PFSK-1 (cell line): Measurements from ENCODE around the gene SAP30L.

ENCODE experiments used
- FOXP2 ChIP-seq: optimal IDR thresholded peaks from 2 replicates; pipeline ENCODE3; 2011; ENCODE audit warnings: borderline replicate concordance, control low read depth, inconsistent platforms; ENCODE audit not compliant: insufficient read depth; ENCODE audit errors: extremely low read length, extremely low read depth
- POLR2AphosphoS5 ChIP-seq: IDR thresholded peaks from 2 replicates; pipeline ENCODE4 v1.6.1; 2012; ENCODE audit warnings: low read depth, mild to moderate bottlenecking, control low read depth, low read length, moderate library complexity
- SIN3A ChIP-seq: IDR thresholded peaks from 2 replicates; pipeline ENCODE4 v1.6.1; 2012; ENCODE audit warnings: mild to moderate bottlenecking, low read length, moderate library complexity, borderline replicate concordance; ENCODE audit not compliant: insufficient read depth
- TAF1 ChIP-seq: IDR thresholded peaks from 2 replicates; pipeline ENCODE4 v1.6.1; 2012; ENCODE audit warnings: low read length, control low read depth, borderline replicate concordance; ENCODE audit not compliant: insufficient read depth
- TF ChIP-seq, protein P1 (sequence below), 2 experiments: IDR thresholded peaks; 2 replicates each; pipeline versions ENCODE4 v1.6.1 to v1.8.0; 2011 to 2012; ENCODE audit warnings: low read depth in 2 of 2, low read length in 2 of 2, control low read depth in 1 of 2, inconsistent platforms in 1 of 2, mild to moderate bottlenecking in 1 of 2, moderate library complexity in 1 of 2; ENCODE audit not compliant: insufficient read depth in 1 of 2

The SAP30L gene

GRCh38 chr5:154412316-154412715 lies 33.5 kb upstream of the SAP30L start:
- no peak for TF ChIP-seq FOXP2
- TF ChIP-seq, protein P1, sequence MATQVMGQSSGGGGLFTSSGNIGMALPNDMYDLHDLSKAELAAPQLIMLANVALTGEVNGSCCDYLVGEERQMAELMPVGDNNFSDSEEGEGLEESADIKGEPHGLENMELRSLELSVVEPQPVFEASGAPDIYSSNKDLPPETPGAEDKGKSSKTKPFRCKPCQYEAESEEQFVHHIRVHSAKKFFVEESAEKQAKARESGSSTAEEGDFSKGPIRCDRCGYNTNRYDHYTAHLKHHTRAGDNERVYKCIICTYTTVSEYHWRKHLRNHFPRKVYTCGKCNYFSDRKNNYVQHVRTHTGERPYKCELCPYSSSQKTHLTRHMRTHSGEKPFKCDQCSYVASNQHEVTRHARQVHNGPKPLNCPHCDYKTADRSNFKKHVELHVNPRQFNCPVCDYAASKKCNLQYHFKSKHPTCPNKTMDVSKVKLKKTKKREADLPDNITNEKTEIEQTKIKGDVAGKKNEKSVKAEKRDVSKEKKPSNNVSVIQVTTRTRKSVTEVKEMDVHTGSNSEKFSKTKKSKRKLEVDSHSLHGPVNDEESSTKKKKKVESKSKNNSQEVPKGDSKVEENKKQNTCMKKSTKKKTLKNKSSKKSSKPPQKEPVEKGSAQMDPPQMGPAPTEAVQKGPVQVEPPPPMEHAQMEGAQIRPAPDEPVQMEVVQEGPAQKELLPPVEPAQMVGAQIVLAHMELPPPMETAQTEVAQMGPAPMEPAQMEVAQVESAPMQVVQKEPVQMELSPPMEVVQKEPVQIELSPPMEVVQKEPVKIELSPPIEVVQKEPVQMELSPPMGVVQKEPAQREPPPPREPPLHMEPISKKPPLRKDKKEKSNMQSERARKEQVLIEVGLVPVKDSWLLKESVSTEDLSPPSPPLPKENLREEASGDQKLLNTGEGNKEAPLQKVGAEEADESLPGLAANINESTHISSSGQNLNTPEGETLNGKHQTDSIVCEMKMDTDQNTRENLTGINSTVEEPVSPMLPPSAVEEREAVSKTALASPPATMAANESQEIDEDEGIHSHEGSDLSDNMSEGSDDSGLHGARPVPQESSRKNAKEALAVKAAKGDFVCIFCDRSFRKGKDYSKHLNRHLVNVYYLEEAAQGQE (IDR thresholded peaks at IDR 0.05; ENCODE audit: insufficient read depth in 1 of 2, low read depth in 2 of 2, low read length in 2 of 2), result no peak
- TF ChIP-seq TAF1, result no peak
- no peak for TF ChIP-seq SIN3A
- no peak for TF ChIP-seq POLR2AphosphoS5

- TF ChIP-seq FOXP2 (no peak), TAF1 (no peak), POLR2AphosphoS5 (no peak), SIN3A (no peak)
- TF ChIP-seq, protein P1 (IDR thresholded peaks at IDR 0.05; ENCODE audit: insufficient read depth in 1 of 2, low read depth in 2 of 2, low read length in 2 of 2), result no peak
These were observed 32.9 kb upstream of the SAP30L start for GRCh38 chr5:154412925-154413324.

GRCh38 chr5:154415114-154415513 lies 30.7 kb upstream of the SAP30L start:
- TF ChIP-seq POLR2AphosphoS5 (no peak), SIN3A (no peak), FOXP2 (no peak), TAF1 (no peak)
- TF ChIP-seq, protein P1 (IDR thresholded peaks at IDR 0.05; ENCODE audit: insufficient read depth in 1 of 2, low read depth in 2 of 2, low read length in 2 of 2), result no peak

GRCh38 chr5:154418344-154418820 lies 27.4 kb upstream of the SAP30L start:
- TF ChIP-seq FOXP2 (no peak), SIN3A (no peak), TAF1 (no peak), POLR2AphosphoS5 (no peak)
- TF ChIP-seq, protein P1 (IDR thresholded peaks at IDR 0.05; ENCODE audit: insufficient read depth in 1 of 2, low read depth in 2 of 2, low read length in 2 of 2), result no peak

DNA sequence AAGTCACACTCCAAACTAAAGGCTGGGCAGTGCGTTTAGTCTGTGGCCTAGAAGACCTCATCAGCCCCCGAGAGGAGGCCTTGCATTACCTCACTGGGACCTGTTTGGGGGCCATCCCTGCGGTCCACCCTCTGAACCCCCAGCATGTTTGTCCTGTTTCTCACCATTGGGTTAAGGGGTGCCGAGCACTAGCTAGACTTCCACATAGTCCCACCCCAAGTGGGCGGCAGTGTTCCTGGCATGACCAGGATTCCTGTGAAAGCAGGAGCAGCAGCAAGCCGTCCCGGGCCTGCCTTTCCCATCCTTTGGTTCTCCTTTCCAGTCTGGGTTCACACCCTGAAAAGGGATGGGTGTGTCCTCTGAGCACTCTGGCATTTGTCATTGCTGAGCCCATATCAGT lies 26.6 kb upstream of the SAP30L start:
- no peak for TF ChIP-seq SIN3A
- TF ChIP-seq POLR2AphosphoS5, result no peak
- TF ChIP-seq TAF1, result no peak
- TF ChIP-seq, protein P1 (IDR thresholded peaks at IDR 0.05; ENCODE audit: insufficient read depth in 1 of 2, low read depth in 2 of 2, low read length in 2 of 2), result no peak
- TF ChIP-seq FOXP2, result no peak
